Stimulated activated CD4-positive, alpha-beta T cell treated with anti-CD3 and anti-CD28 coated beads, Interleukin-15, amount 100 ng/mL, for 24 hours (primary cell): ENCODE data around the gene SLC19A3.
"Not testable (repeated sequence)": the region's sequence is repeated elsewhere in the genome, so short reads cannot be mapped to it uniquely, and the experiment has no call there.

Experiments used
- DNase-seq: peaks from one replicate; pipeline ENCODE4 v3.0.0-alpha.2; 2020

SLC19A3 gene

DNA sequence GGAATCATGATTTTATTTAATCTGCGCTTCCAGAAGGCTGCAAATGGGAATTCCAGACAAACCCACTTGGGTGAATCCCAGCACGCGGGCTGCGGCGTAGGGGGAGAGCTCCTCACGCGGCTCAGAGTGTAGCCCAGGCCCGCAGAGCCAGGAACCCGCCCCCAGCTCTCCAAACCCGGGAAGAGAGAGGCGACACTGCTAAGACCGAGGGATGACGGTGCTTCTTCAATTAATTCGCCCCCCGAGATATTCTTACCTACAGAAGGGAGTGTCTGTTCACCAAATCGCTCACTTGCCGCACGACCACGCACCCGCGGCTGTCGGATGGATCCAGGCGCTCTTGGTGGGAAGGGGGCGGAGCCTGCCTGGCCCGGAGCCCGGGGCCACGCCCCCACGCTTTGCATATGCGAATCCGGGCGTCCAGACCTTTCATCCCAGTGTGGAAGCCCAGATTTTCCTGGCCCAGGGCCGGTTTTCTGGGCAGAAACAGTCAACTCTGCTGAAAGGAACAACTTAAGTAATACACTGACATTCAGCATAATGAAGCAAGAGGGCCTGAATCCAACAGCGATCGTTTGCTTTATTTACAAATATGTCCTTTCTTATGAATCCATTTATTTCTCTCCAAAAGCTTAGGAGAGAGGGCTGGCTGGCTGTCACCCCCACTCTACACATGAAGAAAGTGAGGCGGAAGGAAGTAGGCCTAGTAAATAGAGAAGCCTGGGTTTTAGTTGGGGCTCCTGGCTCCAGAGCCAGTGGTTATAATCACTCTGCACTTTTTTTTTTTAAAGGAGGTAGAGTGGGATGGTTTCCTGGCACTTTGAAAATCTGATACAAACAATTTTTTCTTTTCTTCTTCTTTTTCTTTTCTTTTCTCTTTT, at the start of gene SLC19A3:
Gene SLC19A3 (minus strand): TSS at position 342 of the 881 bp plus-strand sequence. CDS start 15,710 bp downstream, outside the sequence.
- peak; percentile 38 for DNase-seq

DNA sequence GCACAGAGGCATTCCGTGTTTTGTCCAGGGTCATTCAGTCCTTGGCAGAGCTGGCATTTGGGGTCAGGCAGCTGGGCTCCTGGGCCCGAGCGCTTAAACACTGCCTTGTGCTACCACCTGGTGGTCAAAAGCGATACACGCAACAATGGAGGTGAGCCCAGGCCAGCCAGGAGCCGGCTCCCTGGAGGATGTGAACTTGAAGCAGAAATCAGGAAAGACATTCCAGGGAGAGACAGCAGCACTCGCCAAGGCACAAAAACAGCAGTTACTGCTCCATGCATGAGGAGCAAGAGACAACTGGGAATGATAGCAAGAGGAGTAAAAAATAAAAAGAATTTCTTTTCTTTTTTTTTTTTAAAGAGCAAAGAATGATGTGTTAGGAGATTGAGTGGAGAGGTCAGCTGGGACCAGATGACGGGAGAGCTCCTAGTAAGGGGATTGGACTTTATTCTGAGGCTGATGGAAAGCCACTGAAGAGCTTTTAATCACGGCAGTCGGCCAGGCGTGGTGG, 48.6 kb upstream of the SLC19A3 start:
- DNase-seq: peak; percentile 73

DNA sequence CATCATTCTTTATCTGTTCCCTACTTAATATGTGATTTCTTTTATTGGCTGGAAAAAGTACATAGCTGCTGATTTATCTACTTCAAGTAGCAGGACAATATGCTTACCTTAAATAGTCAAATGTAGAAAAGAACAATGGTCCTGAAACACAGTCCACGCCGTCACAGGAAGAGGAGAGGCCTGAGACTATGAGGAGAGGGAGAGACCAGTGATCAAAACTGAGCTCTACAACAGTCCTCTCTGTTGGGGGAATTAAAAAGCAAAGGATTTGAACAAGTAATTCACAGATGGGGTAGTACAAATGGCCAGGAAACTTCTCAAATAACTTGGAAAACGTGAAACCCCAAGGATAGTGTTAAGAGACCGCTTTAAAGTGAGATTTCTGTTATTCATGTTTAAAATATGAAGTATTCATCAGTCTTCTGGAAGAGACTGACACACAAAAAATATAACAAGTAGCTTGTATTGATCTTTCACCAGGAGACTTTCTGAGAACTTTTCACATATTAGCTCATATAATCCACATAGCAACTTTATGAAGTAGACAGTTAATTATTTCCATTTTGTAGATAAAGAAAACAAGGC, 48.1 kb upstream of the SLC19A3 start:
- no peak for DNase-seq

DNA sequence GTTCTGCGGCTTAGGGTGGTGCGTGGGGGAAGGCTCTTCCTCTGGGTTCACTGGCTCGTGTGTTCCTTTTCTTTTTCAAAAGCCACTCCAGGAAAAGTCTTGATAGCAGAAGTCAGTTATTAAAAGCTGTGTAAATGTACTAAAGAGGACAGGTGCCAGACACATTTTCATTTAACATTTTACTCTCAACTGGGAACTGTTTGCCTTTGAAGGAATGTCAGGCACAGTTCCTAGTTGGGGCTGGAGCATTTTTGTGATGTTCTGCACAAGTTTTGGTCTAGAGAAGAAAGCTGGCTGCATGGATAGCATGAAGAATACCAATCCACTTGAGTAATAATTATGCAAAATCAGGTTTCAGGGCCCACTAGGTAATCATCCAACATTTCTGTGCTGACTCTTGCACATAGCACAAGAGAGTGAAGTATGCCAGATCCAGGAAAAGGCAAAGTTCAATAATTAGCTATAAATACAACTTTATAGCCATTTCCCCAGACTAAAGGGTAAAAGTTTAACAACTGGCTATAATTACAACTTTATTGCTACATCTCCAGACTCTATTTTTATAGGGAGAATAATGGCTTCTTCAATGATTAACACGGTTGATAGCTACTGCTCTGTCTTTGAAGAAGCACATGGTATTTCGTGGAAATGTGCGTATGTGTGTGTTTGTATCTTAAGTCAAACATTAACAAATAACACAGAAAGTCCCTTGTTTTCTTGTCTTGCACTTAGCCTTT, 44.1 kb upstream of the SLC19A3 start:
- DNase-seq: no peak

DNA sequence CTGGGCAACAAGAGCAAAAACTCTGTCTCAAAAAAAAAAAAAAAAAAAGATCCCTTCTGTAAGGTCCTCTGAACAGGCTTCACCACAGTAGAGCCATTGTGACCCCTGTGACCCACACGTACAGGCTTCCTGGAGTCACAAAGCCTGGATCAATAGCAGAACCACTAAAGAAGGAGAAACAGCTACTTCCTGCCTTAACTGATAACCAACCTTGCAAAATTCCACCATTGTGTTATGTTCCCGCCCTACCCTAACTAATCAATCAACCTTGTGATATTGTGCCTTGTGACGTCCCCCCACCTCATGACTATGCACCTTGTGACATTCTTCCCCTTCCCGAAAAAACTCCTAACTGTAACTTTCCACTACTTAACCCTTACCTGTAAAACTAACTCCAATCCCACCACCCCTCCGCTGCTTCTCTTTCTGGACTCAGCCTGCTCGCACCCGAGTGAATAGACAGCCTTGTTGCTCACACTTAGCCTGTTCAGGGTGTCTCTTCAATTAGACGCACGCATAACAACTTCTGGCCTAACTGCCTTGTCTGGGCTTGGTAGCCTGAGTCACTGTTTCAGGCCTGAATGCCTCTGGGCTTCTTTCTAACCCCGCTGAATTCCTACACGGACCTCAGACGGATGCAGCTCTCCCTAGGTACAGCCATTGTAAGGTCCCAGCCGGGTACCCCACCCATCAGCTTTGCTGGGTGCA, 41.7 kb upstream of the SLC19A3 start:
- no peak for DNase-seq

DNA sequence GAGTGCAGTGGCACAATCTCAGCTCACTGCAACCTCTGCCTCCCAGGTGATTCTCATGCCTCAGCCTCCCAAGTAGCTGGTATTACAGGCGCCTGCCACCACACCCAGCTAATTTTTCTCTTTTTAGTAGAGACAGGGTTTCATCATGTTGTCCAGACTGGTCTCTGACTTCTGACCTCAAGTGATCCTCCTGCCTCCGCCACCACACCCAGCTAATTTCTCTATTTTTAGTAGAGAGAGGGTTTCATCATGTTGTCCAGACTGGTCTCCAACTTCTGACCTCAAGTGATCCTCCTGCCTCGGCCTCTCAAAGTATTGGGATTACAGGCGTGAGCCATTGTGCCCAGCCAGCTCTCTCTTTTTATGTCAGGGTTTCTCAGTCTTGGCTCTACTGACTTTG, 38.4 kb upstream of the SLC19A3 start:
- DNase-seq: not testable (repeated sequence)

DNA sequence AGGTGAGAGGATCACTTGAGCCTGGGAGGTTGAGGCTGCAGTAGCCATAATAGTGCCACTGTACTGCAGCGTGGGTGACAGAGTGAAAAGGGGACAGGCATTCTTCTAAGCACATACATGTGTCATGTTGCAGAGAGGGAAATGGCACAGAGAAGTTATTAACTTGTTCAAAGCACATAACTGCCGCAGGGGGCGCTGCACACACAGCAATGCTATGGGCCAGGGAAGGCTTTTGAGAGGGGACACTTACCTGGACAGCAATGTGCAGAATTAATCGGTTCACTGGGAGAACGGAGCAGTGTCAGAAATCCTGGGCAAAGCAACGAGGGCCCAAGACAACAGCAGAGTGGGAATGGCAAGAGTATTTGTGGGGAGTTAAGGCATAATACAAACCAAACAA, 30.3 kb upstream of the SLC19A3 start:
- peak; percentile 9 for DNase-seq

DNA sequence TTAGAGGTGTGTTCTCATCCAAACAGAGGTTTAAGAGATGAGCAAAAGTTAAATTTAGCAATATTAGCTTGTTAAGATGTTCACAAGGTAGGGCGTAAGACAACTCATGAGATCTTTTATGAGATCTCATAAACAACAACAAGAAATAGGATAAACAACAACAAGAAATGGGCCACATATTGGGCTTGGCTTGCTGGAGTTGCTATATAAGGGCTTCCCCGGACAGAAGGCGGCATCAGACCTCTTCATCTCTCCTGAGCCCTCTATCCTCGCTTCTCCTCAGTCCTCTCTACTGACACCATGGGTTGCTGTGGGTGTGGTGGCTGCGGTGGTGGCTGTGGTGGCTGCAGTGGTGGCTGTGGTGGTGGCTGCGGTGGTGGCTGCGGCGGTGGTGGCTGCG, 27.8 kb upstream of the SLC19A3 start, which contains the start of gene SCYGR8:
Gene SCYGR8 (plus strand): TSS at position 301 of the 400 bp plus-strand sequence. CDS start 0 bp downstream, at position 301.
- DNase-seq: no peak

DNA sequence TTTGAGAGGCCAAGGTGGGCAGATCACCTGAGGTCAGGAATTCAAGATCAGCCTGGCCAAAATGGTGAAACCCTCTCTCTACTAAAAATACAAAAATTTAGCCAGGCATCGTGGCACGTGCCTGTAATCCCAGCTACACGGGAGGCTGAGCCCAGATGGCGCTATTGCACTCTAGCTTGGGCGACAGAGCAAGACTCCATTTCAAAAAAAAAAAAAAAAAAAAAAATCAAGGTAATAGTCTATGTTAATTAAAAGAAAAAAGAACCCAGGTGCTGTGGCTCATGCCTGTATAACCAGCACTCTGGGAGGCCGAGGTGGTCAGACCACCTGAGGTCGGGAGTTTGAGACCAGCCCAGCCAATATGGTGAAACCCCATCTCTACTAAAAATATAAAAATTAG, 22.9 kb upstream of the SLC19A3 start:
- peak; percentile 40 for DNase-seq

DNA sequence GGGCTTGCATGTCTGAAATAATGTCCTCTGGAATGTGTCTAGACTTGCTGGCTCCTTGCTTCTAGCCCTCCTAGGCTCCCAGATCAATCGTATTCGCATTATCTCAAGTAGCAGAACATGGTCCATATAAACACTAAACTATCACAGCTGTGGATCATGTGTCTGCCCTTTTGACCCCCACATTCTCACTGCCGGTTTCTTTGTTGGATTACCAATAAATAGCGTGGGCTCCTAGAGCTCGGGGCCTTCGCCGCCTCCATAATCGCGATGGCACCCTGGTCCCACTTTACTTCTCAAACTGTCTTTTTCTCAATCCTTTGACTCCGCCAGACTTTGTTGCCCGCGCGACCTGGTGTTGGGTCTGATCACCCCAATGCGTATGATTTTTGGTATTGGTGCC, 21.5 kb upstream of the SLC19A3 start:
- DNase-seq: no peak

DNA sequence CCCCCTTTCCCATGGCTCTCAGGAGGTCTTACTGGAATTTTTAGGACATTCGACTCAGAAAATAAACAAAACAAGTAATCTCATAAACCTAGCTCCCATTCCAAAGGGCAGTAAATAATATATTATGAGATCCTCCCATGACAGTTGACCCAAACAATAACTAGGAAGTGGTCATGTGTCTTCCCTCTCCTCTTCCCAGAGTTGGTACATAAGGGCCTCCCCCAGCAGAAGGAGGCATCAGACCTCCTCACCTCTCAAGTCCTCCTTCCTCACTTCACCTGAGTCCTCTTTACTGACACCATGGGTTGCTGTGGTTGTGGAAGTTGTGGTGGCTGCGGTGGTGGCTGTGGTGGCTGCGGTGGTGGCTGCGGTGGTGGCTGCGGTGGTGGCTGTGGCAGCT, 10.2 kb upstream of the SLC19A3 start, which contains the start of gene SCYGR7:
Gene SCYGR7 (plus strand): TSS at position 301 of the 400 bp plus-strand sequence. CDS start 0 bp downstream, at position 301.
- no peak for DNase-seq

DNA sequence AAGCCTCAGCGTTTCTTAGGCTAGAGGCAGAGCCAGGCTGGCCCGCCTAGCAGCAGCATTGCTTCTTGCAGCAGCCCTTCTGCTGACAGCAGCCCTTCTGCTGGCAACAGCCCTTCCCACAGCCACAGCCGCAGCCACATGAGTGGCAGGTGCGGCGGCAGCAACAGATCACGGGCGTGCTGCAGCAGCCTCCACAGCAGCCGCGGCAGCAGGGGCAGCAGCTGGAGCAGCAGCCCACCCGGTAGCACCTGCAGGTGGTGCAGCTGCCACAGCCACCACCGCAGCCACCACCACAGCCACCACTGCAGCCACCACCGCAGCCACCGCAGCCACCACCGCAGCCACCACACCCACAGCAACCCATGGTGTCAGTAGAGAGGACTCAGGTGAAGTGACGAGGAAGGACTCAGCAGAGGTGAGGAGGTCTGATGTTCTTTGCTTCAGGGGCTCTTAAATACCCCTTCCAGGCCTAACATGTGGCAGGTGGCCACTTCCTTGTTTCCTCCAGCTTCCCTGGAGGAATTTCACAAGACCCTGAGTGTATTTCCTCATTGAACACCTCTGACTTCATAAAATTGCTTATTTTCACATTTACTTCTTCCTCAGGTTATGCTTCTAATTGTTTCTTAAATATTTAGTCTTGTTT, 6.7 kb upstream of the SLC19A3 start, which contains the start of gene SCYGR6:
Gene SCYGR6 (minus strand): TSS at position 364 of the 646 bp plus-strand sequence. CDS start 0 bp downstream, at position 364.
- no peak for DNase-seq

DNA sequence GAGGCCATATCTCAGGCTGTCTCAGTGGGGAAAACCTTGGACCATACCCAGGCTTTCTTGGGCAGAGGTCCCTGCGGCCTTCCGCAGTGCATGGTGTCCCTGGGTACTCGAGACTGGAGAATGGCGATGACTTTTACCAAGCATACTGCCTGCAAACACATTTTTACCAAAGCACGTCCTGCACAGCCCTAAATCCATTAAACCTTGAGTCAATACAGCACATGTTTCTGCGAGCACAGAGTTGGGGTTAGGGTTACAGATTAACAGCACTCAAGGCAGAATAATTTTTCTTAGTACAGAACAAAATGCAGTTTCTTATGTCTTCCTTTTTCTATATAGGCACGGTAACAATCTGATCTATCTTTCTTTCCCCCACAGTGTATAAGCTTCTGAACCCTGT, 5.0 kb upstream of the SLC19A3 start:
- not testable (repeated sequence) for DNase-seq

DNA sequence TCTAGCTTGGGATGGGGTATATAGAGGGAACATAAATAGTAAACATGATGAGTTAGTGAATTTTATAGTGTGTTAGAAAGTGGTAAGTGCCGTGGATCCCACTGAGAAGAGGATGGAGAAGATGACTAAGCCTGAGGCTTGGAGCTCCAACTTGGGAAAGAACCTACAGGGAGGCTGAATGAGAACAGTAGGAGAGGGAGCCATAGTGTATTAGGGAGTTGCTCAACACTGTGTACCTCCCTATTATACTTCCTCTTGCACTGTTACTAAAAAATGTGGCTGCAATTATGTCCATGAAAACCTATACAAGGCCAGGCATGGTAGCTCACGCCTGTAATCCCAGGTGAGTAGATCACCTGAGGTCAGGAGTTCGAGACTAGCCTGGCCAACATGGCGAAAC, 2.9 kb upstream of the SLC19A3 start:
- DNase-seq: no peak

DNA sequence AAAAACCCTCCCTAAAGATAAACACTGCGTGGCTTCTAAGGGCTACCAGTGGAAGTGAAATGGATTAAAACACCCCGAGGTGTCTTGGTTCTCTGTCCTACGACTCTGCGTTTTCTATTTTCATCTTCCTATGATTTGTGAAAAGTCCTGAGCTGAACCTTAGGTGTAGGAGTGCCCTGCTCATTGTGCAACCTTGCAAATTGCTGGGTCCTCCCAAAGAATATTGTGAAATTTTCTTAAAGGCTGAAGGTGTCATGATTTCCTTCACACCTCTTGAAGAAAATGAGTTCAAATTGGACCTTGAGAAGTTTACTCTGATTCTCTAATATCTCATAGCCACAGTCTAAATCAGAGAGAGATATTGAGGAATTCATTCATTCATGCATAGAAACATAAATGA, 1.8 kb upstream of the SLC19A3 start:
- no peak for DNase-seq

DNA sequence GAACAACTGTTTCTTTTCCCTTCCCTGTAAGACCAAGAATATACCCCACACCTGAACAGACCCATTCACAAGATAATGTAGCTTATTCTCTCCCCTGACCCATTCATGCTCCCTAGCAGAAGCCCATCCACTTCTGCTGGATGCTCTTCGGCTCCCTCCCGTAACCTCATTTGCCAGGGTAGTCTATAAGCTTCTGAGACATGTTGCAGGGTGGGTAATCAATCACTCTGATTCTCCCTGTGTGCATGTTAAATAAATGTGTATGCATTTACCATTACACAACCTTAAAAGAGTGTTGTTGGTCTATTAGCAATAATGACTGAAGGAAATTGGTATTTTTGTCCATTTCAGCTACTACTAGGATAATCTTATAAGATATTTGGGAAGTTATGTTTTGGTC, 1.3 kb downstream of the SLC19A3 start:
- DNase-seq: no peak

DNA sequence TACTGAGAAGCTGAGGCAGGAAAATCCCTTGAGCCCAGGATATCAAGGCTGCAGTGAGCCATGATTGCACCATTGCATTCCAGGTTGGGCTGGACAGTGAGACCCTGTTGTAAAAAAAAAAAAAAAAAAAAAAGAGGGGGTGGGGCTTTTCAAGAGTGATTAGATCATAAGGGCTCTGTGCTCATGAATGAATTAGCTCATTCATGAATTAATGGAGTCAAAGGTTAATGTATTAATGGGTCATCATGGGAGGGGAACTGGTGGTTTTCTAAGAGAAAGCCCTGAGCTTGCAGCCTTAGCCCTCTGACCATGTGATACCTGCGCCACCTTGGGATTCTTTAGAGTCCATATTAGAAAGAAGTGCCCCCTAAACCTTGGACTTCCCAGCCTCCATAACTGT, 4.5 kb downstream of the SLC19A3 start:
- DNase-seq: no peak

DNA sequence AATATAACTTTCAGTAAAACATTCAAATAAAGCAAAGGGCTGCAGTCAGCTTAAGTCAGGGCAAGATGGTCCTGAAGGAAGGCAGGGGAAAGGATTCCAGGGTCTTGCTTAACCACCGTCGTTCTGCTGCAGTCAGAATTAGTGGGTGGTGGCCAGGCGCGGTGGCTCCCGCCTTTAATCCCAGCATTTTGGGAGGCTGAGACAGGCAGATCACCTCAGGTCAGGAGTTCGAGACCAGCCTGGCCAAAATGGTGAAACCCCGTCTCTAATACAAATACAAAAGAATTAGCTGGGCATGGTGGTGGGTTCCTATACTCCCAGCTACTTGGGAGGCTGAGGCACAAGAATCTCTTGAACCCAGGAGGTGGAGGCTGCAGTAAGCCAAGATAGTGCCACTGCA, 6.8 kb downstream of the SLC19A3 start:
- DNase-seq: no peak

DNA sequence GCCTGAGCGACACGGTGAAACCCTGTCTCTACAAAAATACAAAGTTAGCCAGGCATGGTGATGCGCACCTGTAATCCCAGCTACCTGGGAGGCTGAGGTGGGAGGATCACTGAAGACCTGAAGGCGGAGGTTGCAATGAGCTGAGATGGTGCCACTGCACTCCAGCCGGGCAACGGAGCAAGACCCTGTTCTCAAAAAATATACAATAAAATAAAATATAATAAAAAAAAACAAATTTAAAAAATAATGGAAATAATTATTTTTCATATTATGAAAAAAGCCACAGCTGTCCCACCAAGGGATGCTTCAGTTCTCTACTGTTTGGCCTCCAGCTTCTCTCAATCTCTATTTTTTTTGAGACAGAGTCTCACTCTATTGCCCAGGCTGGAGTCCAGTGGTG, 10.4 kb downstream of the SLC19A3 start:
- DNase-seq: no peak

DNA sequence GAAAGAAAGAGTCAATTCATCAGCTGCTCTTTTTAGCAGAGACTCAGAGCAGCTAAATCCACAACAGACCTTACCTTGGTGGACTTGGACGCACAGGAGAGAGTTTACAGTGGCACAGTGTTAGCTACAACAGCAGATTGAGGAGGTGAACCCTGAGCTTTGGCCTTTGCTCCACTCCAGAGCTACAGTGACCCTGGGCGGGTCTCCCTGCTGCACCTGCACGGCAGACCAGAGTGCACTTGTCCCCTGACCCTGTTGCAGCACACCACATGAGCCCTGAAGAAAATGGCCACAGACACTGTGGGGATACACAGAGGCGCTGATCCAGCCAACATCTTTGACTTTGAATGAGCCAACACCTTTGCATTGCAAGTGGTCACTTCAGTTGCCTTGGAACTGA, 11.0 kb downstream of the SLC19A3 start:
- no peak for DNase-seq

DNA sequence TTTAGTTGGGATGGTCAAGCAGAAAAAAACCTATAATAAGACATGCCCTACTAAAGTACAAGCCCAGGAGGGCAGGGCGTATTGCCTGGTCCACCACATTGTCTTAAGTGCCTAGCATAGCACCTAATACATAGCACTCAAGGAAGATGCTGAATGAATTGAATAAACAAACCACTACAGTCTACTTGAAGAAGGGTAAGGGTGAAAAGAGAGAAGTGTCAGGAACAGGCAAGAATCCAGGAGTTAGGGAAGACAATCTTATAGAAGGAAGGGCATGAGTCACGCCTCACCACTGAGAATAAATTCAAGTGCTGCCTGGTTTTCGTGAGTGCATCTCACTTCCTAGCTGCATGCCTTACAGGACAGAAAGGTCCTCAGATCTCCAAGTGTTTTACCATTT, 13.9 kb downstream of the SLC19A3 start:
- no peak for DNase-seq

DNA sequence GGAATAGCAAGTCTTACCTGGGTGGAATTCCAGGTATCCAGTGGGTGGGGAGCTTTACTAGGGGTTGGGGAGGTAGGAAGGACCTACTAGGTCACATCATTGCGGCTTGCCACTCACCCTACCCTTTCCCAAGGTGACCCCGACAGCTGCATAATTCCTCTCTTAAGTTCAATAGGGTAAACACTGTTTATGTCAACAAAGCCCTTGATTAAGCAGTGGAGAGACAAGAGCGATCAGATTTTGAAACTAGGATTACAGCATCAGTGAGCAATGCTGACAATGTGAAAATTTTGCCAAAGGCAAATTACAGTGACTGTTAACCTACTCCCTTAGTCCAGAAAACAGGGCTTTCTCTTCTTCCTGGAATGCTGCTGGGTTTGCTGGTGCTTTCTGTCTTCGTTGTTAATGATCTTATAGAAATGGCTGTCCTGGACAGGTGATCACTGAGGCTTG, 14.5 kb downstream of the SLC19A3 start:
- DNase-seq: no peak
